GM21423 (cell line): ENCODE results near the gene SLC5A2.
"Not testable (repeated sequence)": the region's sequence is repeated elsewhere in the genome, so short reads cannot be mapped to it uniquely, and the experiment has no call there.

Experiments
- ATAC-seq: cut with Tn5 transposase; IDR thresholded peaks from one replicate; pipeline ENCODE4 v1.9.1; 2021; ENCODE audit warnings: mild to moderate bottlenecking, moderate library complexity; ENCODE audit not compliant: unreplicated experiment

The SLC5A2 gene

GRCh38 chr16:31483081-31483480 lies at the start of gene SLC5A2:
SLC5A2 (plus strand) TSS chr16:31483123; CDS start chr16:31483137, 14 bp downstream.
- ATAC-seq, result no peak

GRCh38 chr16:31435341-31436220 lies 47.3 kb upstream of the SLC5A2 start:
- ATAC-seq, result no peak

GRCh38 chr16:31436221-31437045 lies 46.5 kb upstream of the SLC5A2 start:
- ATAC-seq, result no peak

- ATAC-seq, result no peak
Measured at GRCh38 chr16:31438414-31438813, 44.5 kb upstream of the SLC5A2 start.

GRCh38 chr16:31439023-31439422 lies 43.9 kb upstream of the SLC5A2 start:
- ATAC-seq, result not testable (repeated sequence)

- no peak for ATAC-seq
Measured at GRCh38 chr16:31439519-31439918, 43.4 kb upstream of the SLC5A2 start.

GRCh38 chr16:31440516-31441184 lies 42.3 kb upstream of the SLC5A2 start:
- ATAC-seq, result no peak

- no peak for ATAC-seq
Measured at GRCh38 chr16:31441956-31442355, 41.0 kb upstream of the SLC5A2 start.

- ATAC-seq, result not testable (repeated sequence)
Measured at GRCh38 chr16:31445931-31446330, 37.0 kb upstream of the SLC5A2 start.

GRCh38 chr16:31451201-31451600 lies 31.7 kb upstream of the SLC5A2 start:
- no peak for ATAC-seq

GRCh38 chr16:31451681-31452351 lies 31.1 kb upstream of the SLC5A2 start:
- ATAC-seq, result no peak

- no peak for ATAC-seq
Measured at GRCh38 chr16:31452631-31453106, 30.3 kb upstream of the SLC5A2 start.

- no peak for ATAC-seq
Measured at GRCh38 chr16:31453255-31454204, 29.4 kb upstream of the SLC5A2 start.

- no peak for ATAC-seq
Measured at GRCh38 chr16:31455601-31456314, 27.2 kb upstream of the SLC5A2 start.

- no peak for ATAC-seq
Measured at GRCh38 chr16:31456988-31457360, 25.9 kb upstream of the SLC5A2 start.

GRCh38 chr16:31458073-31458843 lies 24.7 kb upstream of the SLC5A2 start:
- ATAC-seq, result no peak

- peak; percentile 68 for ATAC-seq
Measured at GRCh38 chr16:31458844-31459686, 23.9 kb upstream of the SLC5A2 start, which contains the start of gene ARMC5. ARMC5 (plus strand) TSS chr16:31459501; CDS start chr16:31459525, 24 bp downstream.
